Suppressor macrophage treated with lipopolysaccharide for 1 hour (primary cell): ENCODE data around the gene SPIRE1.
"Not testable (repeated sequence)": the region's sequence is repeated elsewhere in the genome, so short reads cannot be mapped to it uniquely, and the experiment has no call there.

Source experiments
- DNase-seq, 3 donors: peaks; one replicate each; pipeline ENCODE4 v3.0.0-alpha.2; 2020 to 2022

Gene SPIRE1

DNA sequence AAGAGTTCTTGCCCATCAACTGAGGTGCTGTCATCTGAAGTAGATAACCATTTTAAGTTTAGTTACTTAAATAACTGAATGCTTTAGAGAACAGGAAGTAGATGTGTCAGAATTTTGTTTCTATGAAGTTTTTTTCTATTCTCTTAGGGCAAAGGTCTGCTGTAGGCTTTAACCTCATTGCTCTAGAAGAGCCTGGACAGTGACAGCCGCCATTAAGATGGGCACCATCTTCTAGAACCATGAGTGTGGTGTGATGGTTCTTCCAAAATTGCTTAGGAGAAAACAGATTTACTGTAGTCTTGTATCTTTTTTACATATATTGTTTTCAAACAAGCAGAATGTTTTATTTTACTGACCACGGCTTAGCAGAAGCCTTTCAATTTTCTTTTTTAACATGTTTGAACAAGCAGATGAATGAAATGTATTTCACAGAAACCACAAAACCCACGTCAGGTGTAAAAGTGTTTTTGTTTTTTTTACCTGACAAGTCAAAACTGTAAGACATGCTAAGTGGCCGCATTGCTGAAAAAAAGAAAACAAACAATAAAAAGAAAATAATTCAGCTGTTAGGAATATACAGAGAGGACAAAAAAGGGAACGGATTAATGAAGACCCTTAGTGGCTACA is 172.3 kb downstream of the SPIRE1 start:
- no peak for DNase-seq

DNA sequence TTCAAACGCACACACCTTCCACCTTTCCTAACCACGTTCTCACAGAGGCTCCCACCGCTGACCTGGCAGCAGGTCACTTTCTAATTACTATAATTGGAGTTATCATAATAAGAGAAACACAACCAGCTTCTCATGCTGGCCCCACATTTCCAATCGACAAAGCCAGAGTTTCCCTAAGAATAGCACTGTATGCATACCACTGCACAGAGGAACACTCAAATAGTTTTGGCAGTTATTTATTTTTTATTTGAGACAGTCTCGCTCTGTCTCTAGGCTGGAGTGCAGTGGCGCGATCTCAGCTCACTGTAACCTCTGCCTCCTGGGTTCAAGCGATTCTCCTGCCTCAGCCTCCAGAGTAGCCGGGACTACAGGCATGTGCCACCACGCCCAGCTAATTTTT is 176.0 kb downstream of the SPIRE1 start:
- DNase-seq: not testable (repeated sequence)

- DNase-seq: no peak
Measured at GRCh38 chr18:12479982-12480381, 177.9 kb downstream of the SPIRE1 start.

DNA sequence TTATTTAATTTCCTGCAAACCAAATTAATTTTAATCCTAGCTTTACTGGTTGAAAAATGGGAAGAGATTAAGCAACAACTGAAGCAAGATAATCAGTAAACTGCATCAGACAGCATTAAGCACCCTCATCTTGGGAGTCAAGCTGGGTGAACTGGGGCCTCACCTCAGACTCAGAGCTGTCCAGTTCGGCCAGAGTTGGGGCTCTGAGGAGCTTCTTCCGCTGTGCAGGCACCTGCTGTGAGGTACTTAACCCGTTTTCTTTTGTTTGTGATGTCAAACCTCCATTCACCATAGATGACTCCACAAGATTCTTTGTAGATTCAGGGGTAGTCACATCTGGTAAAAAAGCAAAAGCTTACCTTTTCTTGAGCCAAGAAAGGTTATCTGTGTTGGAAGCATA is 178.4 kb downstream of the SPIRE1 start:
- DNase-seq: no peak

DNA sequence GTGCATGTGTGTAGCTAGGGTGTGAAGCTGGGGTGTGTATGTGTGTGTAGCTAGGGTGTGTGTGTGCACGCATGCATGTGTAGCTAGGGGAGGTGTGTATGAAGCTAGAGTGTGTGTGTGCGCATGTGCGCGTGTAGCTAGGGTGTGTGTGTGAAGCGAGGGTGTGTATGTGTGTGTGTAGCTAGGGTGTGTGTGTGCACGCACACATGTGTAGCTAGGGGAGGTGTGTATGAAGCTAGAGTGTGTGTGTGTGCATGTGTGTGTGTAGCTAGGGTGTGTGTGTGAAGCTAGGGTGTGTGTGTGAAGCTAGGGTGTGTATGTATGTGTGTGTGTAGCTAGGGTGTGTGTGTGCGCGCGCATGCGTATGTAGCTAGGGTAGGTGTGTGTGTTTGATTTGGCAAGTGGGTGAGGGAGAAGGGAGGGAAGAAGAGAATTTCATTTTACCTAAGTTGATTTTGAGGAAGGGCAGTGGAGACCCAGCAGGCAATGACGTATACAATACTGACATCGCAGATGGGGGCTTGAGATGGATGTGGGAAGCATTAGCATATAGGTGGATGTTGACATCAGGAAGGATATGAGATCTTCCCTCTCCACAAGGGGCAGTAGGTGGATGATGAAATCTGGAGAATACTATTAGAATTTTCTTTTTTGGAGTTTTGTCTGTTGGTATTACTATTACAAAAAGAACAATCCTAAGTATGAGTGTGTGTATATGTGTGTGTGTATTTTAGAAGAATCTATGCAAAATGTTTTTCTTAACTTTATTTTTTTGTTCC is 179.4 kb downstream of the SPIRE1 start:
- no peak for DNase-seq

GRCh38 chr18:12477606-12478005 is 180.3 kb downstream of the SPIRE1 start:
- no peak for DNase-seq

DNA sequence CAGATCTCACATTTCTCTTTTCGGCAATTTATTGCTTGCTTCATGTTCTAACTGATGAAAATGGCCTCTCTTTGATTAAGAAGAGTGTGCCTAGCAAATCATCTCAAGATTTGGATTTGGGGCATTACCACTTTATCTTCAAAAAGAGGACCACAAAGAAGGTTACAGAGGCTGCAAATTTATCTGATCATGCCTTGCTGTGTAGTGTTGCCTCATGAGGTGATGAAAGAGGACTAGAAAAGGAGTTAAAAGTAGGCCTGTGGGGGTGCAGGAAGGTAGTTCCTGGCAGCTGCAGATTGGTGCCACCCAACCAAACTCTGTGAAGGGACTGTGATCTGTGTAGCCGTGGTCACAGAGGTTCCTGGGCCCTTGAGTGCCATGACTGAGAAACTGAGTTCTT is 181.0 kb downstream of the SPIRE1 start:
- no peak for DNase-seq

GRCh38 chr18:12474876-12475275 is 183.0 kb downstream of the SPIRE1 start:
- DNase-seq: peak in 2 of 3 donors; percentile 18

DNA sequence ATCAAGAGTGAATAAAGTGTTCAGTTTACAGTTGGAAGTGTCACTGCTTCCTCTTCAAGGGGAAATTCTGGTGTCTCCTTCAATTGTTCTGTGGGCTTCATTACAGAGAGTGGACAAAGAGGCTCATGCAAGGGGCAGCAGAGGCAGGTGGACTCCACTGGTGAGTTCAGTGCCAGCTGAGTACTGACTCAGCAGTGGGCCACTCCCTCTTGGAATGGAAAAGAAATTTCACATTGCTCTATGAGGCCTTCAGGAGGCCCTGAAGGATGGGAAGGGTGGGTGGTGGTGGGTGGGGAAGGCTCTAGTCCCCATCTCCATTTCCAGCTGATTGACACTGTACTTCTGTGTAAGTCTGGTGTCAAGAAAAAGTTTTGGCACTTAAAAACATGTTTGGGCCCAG is 183.8 kb downstream of the SPIRE1 start:
- DNase-seq: peak; percentile 16 to 30 (median 22)

DNA sequence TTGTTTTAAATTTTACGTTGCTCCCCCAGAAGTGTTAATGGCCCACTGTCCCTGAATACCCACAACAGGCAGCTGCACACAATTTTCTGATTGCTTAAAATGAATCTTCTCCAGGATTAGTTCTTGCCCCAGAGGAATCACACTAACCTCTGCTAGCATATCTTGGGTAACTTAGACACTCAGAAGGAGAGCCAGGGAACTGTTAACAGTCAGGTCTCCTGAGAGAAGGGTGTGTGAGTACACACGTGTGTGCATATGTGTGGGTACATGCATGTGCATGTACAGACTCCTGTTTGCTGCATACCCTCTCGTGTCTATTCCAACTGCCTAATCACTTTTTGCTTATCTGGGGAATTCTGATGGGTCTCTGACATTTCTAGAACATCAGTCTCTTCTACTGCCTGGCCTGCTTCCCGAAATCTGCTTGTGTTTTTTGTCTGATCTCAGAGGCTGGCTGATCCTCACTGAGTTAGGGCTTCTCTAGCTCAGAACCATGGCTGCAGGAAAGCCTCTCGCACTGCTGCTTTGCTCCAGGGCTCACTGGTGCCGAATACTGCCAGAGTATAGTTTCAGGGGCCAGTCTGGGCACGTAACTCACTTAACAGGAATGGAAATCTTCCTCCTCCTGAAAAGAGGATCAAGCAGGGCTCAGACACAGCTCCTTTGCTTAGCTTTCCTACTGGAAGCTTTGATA is 187.4 kb downstream of the SPIRE1 start:
- no peak for DNase-seq

DNA sequence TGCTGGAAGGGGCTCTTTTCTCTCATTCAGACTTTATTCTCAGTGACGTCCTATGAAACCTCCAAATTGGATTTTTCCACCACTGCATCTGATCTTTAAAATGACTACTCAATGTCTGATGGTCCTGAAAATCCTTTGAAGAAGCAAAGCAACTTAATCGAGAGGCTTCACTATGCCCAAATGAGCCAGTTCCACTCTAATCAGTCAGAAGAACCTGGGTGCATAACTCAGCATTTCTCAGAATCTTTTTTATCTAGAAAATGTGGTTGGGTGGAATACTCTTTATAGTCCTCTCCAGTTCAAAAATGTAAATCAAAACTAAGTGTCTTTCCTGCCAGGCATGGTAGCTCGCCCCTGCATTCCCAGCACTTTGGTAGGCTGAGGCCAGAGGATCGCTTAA is 189.5 kb downstream of the SPIRE1 start:
- no peak for DNase-seq

DNA sequence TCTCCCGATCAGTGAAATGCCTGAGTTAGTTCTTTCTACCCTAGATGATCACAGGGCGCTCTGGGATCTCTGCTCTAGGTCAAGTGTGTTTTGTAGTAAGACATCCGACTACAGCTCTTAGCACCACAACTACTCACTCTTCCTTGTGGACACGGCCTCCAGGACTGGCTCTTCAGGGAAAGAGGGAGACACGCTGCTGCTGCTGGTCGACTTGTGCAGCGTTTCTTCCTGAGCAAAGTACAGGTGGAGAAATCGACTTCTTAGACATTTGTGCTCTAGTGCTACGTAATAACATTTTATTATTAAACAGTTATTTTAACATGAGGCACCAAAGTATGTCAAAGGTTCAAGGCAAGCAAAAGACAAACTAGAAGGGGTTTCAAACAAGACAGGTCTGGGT is 193.2 kb downstream of the SPIRE1 start:
- DNase-seq: no peak

- DNase-seq: no peak
Measured at GRCh38 chr18:12463191-12463590, 194.7 kb downstream of the SPIRE1 start.

DNA sequence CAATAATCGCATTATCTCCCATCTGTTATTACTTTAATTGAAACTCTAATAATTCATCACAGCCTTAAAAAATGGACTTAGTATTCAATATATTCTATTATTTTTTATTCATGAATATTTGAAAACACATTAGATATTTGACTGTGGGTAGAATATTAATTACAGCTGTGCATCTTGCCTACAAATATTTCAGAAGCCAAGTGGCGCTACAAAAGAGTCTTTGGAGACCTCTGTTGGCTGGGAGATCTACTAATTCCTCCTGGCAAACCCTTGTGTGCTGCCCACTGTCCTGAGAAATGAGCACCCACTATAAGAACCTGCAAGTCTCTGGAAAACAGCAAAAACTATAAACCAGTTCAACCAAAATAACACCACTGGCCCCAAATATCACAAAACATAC is 195.7 kb downstream of the SPIRE1 start:
- DNase-seq: no peak

DNA sequence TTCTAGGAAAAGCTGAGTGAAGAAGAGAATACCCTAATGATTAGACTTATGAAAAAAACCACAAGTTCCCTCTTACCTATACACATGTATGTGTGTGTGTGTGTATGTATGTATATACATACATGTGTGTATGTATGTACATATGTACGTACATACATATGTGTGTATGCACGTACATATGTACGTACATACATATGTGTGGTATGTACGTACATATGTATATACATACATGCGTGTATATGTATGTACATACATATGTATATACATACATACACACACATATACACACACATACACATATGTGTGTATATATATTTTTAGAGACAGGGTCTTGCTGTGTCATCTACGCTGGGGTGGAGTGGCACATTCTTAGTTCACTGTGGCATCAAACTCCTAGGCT is 196.6 kb downstream of the SPIRE1 start:
- DNase-seq: no peak

DNA sequence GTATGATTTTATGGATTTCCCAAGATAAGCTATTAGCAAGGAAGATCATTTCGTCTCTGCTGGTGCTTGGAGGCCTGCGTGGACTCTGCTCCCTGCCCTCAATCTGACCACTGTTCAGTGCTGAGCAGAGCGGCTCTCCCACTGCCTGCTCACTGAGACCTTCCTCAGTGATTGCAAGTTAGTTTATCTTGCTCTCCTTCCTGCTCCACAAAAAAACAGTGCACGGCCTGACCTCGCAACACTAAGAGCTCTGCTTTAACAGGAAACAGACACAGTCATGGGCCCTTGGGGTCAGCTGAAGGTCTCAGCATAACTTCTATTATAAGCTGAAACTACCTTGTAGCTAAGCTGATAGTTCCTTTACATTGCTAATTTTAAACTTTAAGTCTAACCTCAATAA is 197.0 kb downstream of the SPIRE1 start:
- no peak for DNase-seq

DNA sequence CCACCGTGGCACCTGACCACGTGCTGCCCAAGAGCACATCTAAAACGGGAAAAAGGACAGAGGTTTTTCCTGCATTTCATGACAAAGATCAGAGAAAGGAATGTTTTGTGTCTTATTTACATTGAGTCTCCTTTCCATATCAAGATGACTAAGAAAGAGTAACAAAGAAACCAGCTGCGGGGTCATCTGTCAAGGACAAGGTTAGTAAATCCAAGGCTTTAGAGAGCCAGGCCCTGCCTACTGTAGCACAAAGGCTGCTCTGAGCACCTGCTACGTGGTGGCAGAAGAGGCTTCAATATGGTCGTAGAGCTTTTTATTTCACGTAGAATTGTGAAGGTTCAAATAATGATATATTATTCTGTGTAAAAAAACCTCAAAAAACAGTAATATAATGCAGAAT is 199.1 kb downstream of the SPIRE1 start:
- no peak for DNase-seq

GRCh38 chr18:12456441-12456840 is 201.5 kb downstream of the SPIRE1 start:
- DNase-seq: no peak

DNA sequence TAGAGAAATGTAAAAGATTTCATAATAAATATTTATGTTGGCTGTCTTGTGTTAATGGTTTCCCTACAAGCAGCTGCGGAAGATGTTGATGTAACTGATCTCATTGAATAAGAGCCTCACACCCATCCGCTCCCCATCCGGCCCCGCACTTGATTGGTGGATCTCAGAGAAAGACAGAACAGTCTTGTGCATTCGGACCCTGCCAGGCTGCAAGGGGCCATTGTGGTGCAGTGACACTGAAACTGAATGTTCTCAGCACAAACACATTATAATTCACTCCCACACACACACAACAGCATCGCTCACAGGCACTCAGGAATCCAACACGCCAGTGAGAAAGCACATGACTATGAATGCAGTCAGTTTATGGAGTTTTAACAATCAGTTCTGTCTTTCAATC is 202.4 kb downstream of the SPIRE1 start:
- no peak for DNase-seq

GRCh38 chr18:12452784-12453183 is 205.1 kb downstream of the SPIRE1 start:
- DNase-seq: no peak

DNA sequence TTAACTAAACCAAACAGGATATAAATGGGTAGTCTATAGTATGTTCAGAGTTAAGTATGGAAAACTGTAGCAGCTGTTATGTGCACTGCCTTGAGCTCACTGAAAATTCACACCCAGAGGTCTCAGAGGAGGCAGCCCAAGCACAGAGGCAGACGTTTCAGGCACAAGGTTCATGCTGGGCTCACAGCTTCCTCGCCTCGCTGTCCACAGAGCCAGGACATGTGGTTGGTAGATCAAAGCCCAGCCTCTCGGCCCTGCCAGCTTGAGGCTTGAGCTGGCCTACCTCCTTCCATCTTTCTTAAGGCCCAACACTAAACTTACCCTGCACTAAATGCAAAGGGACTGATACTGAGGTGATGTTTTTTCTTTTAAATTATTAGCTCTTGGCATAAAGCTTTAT is 206.5 kb downstream of the SPIRE1 start:
- no peak for DNase-seq

DNA sequence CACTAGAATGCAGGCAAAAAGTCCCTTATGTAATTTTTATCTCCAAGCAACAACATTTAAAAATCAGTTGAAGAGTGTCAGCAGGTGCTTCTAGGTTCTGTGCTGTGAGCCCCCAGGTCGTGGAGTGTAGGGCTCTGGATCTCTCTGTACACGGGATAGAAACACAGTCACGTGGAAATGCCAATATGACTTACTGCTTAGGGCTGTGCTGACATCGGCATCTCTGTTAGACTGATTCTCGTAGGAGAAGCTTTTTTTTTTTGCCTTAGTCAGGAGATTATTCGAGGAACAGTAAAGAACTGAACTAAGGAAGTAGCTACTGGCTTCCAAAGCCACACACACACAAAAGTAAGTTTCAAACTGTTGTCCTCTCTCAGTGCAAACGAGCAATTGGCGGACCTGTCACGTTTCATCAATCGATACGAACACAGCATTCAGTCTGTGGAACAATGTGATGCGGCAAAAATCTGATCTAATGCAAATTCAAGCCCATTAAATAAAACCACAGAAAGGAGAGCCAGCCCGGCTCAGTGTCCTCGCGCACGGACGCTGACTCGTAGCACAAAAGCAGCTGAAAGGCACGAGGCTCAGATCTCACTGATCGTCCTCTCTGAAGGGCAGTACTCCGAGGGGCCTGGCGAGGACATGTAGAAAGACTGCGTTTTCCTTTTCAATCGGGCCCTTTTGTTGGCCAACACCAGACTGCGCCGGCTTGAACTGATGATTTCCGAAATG is 208.7 kb downstream of the SPIRE1 start:
- DNase-seq: peak; percentile 34 to 49 (median 37)

- no peak for DNase-seq
Measured at GRCh38 chr18:12445554-12445953, 212.4 kb downstream of the SPIRE1 start.
